ENCODE results near the gene LCN10. TPM values are rescaled to one million over a fixed set of nuclear protein-coding genes. Genes with fewer than 3 reads are reported as not detected.

The LCN10 gene
- total and polyA plus RNA-seq, 9 of the 15 experiments (the other 6 are each of a cell fraction or from before 2014, with no cell fraction given): 0.10 to 0.21 (median 0.14) TPM; not detected in 6

DNA sequence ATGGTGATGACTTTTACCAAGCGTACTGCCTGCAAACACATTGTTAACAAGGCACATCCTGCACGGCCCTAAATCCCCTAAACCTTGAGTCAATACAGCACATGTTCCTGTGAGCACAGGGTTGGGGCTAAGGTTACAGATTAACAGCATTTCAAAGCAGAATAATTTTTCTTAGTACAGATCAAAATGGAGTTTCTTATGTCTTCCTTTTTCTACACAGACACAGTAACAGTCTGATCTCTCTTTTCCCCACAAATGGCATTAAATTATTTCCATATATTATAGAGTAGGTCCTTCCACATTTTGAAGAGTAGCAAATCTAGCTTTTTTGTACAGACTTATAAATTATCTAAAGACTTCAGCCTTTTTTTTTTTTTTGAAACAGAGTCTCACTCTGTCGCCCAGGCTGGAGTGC is 46.8 kb upstream of the LCN10 start (continued):
- TF ChIP-seq, protein P1, sequence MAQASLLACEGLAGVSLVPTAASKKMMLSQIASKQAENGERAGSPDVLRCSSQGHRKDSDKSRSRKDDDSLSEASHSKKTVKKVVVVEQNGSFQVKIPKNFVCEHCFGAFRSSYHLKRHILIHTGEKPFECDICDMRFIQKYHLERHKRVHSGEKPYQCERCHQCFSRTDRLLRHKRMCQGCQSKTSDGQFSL (CRISPR knock-in tag; IDR thresholded peaks at IDR 0.05): no peak
- TF ChIP-seq, protein P1 (tag; IDR thresholded peaks at IDR 0.05): peak in 1 of 2 experiments; percentile 94; a peak in 2 of 4 replicates
- TF ChIP-seq BCOR (IDR thresholded peaks at IDR 0.05): no peak
- TF ChIP-seq ZBTB34 (CRISPR knock-in tag; IDR thresholded peaks at IDR 0.05): peak; percentile 57; the same call in 1 of the 2 replicates
- TF ChIP-seq, protein P2, sequence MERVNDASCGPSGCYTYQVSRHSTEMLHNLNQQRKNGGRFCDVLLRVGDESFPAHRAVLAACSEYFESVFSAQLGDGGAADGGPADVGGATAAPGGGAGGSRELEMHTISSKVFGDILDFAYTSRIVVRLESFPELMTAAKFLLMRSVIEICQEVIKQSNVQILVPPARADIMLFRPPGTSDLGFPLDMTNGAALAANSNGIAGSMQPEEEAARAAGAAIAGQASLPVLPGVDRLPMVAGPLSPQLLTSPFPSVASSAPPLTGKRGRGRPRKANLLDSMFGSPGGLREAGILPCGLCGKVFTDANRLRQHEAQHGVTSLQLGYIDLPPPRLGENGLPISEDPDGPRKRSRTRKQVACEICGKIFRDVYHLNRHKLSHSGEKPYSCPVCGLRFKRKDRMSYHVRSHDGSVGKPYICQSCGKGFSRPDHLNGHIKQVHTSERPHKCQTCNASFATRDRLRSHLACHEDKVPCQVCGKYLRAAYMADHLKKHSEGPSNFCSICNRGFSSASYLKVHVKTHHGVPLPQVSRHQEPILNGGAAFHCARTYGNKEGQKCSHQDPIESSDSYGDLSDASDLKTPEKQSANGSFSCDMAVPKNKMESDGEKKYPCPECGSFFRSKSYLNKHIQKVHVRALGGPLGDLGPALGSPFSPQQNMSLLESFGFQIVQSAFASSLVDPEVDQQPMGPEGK (CRISPR knock-in tag; IDR thresholded peaks at IDR 0.05; ENCODE audit: borderline replicate concordance): peak; percentile 63; the same call in 1 of the 2 replicates
- no peak for TF ChIP-seq TCF3 (CRISPR knock-in tag; IDR thresholded peaks at IDR 0.05)
- TF ChIP-seq, protein P3, sequence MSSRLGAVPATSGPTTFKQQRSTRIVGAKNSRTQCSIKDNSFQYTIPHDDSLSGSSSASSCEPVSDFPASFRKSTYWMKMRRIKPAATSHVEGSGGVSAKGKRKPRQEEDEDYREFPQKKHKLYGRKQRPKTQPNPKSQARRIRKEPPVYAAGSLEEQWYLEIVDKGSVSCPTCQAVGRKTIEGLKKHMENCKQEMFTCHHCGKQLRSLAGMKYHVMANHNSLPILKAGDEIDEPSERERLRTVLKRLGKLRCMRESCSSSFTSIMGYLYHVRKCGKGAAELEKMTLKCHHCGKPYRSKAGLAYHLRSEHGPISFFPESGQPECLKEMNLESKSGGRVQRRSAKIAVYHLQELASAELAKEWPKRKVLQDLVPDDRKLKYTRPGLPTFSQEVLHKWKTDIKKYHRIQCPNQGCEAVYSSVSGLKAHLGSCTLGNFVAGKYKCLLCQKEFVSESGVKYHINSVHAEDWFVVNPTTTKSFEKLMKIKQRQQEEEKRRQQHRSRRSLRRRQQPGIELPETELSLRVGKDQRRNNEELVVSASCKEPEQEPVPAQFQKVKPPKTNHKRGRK (tag; IDR thresholded peaks at IDR 0.05): no peak
- TF ChIP-seq DDX20 (tag; IDR thresholded peaks at IDR 0.05; ENCODE audit: low read depth): peak; percentile 86
- TF ChIP-seq PRMT5 (CRISPR knock-in tag; IDR thresholded peaks at IDR 0.05): no peak
- peak; percentile 68 for TF ChIP-seq ZNF134 (CRISPR knock-in tag; conservative IDR thresholded peaks at IDR 0.05)
- peak; percentile 28; the same call in 1 of the 2 replicates for TF ChIP-seq ETV1 (tag; conservative IDR thresholded peaks at IDR 0.05; ENCODE audit: low read depth)
- TF ChIP-seq ZNF583 (CRISPR knock-in tag; IDR thresholded peaks at IDR 0.05): peak; percentile 88
- TF ChIP-seq, protein P4, sequence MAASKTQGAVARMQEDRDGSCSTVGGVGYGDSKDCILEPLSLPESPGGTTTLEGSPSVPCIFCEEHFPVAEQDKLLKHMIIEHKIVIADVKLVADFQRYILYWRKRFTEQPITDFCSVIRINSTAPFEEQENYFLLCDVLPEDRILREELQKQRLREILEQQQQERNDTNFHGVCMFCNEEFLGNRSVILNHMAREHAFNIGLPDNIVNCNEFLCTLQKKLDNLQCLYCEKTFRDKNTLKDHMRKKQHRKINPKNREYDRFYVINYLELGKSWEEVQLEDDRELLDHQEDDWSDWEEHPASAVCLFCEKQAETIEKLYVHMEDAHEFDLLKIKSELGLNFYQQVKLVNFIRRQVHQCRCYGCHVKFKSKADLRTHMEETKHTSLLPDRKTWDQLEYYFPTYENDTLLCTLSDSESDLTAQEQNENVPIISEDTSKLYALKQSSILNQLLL (CRISPR knock-in tag; IDR thresholded peaks at IDR 0.05; ENCODE audit: borderline replicate concordance): no peak
- TF ChIP-seq, protein P5, sequence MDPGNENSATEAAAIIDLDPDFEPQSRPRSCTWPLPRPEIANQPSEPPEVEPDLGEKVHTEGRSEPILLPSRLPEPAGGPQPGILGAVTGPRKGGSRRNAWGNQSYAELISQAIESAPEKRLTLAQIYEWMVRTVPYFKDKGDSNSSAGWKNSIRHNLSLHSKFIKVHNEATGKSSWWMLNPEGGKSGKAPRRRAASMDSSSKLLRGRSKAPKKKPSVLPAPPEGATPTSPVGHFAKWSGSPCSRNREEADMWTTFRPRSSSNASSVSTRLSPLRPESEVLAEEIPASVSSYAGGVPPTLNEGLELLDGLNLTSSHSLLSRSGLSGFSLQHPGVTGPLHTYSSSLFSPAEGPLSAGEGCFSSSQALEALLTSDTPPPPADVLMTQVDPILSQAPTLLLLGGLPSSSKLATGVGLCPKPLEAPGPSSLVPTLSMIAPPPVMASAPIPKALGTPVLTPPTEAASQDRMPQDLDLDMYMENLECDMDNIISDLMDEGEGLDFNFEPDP (CRISPR knock-in tag; IDR thresholded peaks at IDR 0.05): 0 out of 2 replicates have a peak, but pooled peaks have one; percentile 24
- no peak for TF ChIP-seq NFYB (IDR thresholded peaks at IDR 0.05; ENCODE audit: extremely low read depth, insufficient read length)
- TF ChIP-seq PRPF4 (IDR thresholded peaks at IDR 0.05; ENCODE audit: insufficient read depth, low read depth, low read length, poor library complexity, severe bottlenecking): no peak
- TF ChIP-seq ZNF444 (CRISPR knock-in tag; IDR thresholded peaks at IDR 0.05): peak; percentile 83
